ENCODE data around the gene LIF.

Gene LIF

GRCh38 chr22:30291058-30291892, 44.7 kb upstream of the LIF start:
- no peak for TF ChIP-seq CTCF (conservative IDR thresholded peaks at IDR 0.05)
- peak overlapping the region; percentile 78 for H3K27ac ChIP-seq

GRCh38 chr22:30290342-30291057, 43.9 kb upstream of the LIF start:
- H3K27ac ChIP-seq: peak overlapping the region; percentile 78
- TF ChIP-seq CTCF (conservative IDR thresholded peaks at IDR 0.05): no peak

GRCh38 chr22:30289980-30290313, 43.4 kb upstream of the LIF start:
- TF ChIP-seq CTCF (conservative IDR thresholded peaks at IDR 0.05): no peak
- peak overlapping the region; percentile 78 for H3K27ac ChIP-seq

GRCh38 chr22:30289141-30289979, 42.8 kb upstream of the LIF start, which contains the start of gene CASTOR1:
CASTOR1 (minus strand) TSS chr22:30289505; CDS start chr22:30289497, 8 bp downstream.
- peak within 1 kb of the TSS; percentile 78 for H3K27ac ChIP-seq
- TF ChIP-seq CTCF (conservative IDR thresholded peaks at IDR 0.05): no peak

- no peak for TF ChIP-seq CTCF (conservative IDR thresholded peaks at IDR 0.05)
- H3K27ac ChIP-seq: peak overlapping the region; percentile 78
These were observed 42.0 kb upstream of the LIF start for GRCh38 chr22:30288419-30289140.

- H3K27ac ChIP-seq: peak overlapping the region; percentile 78
- peak; percentile 81 for TF ChIP-seq CTCF (conservative IDR thresholded peaks at IDR 0.05)
These were observed 41.3 kb upstream of the LIF start for GRCh38 chr22:30287648-30288418.
